H1 (cell line): ENCODE results near the gene KCNJ5.

ENCODE experiments used
- MAFK ChIP-seq: IDR thresholded peaks from 2 replicates; pipeline ENCODE4 v1.6.1; 2012; ENCODE audit warnings: low read depth, mild to moderate bottlenecking, improper control_type of control experiment, low read length
- TF ChIP-seq, protein P1 (sequence below), 3 experiments: IDR thresholded peaks; 1 replicate in 2 of 3; 2 replicates in 1 of 3; pipeline versions ENCODE4 v1.5.1 to v1.6.1; 2011; ENCODE audit warnings: low read length in 3 of 3, mild to moderate bottlenecking in 3 of 3, inconsistent platforms in 2 of 3, low read depth in 1 of 3, moderate library complexity in 1 of 3; ENCODE audit not compliant: insufficient read depth in 1 of 3; ENCODE audit errors: control extremely low read depth in 1 of 3

- TF ChIP-seq, protein P1, sequence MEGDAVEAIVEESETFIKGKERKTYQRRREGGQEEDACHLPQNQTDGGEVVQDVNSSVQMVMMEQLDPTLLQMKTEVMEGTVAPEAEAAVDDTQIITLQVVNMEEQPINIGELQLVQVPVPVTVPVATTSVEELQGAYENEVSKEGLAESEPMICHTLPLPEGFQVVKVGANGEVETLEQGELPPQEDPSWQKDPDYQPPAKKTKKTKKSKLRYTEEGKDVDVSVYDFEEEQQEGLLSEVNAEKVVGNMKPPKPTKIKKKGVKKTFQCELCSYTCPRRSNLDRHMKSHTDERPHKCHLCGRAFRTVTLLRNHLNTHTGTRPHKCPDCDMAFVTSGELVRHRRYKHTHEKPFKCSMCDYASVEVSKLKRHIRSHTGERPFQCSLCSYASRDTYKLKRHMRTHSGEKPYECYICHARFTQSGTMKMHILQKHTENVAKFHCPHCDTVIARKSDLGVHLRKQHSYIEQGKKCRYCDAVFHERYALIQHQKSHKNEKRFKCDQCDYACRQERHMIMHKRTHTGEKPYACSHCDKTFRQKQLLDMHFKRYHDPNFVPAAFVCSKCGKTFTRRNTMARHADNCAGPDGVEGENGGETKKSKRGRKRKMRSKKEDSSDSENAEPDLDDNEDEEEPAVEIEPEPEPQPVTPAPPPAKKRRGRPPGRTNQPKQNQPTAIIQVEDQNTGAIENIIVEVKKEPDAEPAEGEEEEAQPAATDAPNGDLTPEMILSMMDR (IDR thresholded peaks at IDR 0.05; ENCODE audit: control extremely low read depth in 1 of 3, insufficient read depth in 1 of 3, low read depth in 1 of 3, low read length in 3 of 3): no peak
- TF ChIP-seq MAFK: no peak
Observed at GRCh38 chr11:128872594-128872993, 18.6 kb upstream of the KCNJ5 start.
